Kidney capillary endothelial cell (primary cell): Measurements from ENCODE around the gene COL5A1.
A peak's percentile ranks its signal among the peaks of the same experiment; 100 is the strongest.

Experiments used
- DNase-seq: peaks from one replicate; pipeline ENCODE4 v3.0.0-alpha.2; 2018; ENCODE audit warnings: low spot score

COL5A1 gene

GRCh38 chr9:134728021-134728795, 86.6 kb downstream of the COL5A1 start:
- no peak for DNase-seq

GRCh38 chr9:134728801-134729495, 87.3 kb downstream of the COL5A1 start:
- DNase-seq: no peak

- no peak for DNase-seq
These were observed 88.6 kb downstream of the COL5A1 start for GRCh38 chr9:134730011-134730760.

- DNase-seq: no peak
These were observed 89.3 kb downstream of the COL5A1 start for GRCh38 chr9:134730761-134731496.

GRCh38 chr9:134731497-134732391, 90.1 kb downstream of the COL5A1 start:
- no peak for DNase-seq

GRCh38 chr9:134732392-134733110, 90.9 kb downstream of the COL5A1 start:
- no peak for DNase-seq

GRCh38 chr9:134733480-134734232, 92.1 kb downstream of the COL5A1 start:
- DNase-seq: no peak

GRCh38 chr9:134734270-134734669, 92.7 kb downstream of the COL5A1 start:
- DNase-seq: no peak

- no peak for DNase-seq
These were observed 94.0 kb downstream of the COL5A1 start for GRCh38 chr9:134735441-134736175.

- no peak for DNase-seq
These were observed 95.3 kb downstream of the COL5A1 start for GRCh38 chr9:134736791-134737497.

GRCh38 chr9:134737842-134738580, 96.4 kb downstream of the COL5A1 start:
- DNase-seq: no peak

GRCh38 chr9:134738869-134739659, 97.5 kb downstream of the COL5A1 start:
- DNase-seq: peak; percentile 33

- DNase-seq: no peak
These were observed 98.0 kb downstream of the COL5A1 start for GRCh38 chr9:134739660-134739968.

- DNase-seq: no peak
These were observed 98.5 kb downstream of the COL5A1 start for GRCh38 chr9:134740071-134740470.

- DNase-seq: no peak
These were observed 100.2 kb downstream of the COL5A1 start for GRCh38 chr9:134741846-134742245.

GRCh38 chr9:134742822-134743535, 101.4 kb downstream of the COL5A1 start:
- DNase-seq: no peak
